ENCODE results near the gene RWDD1. TPM values are rescaled to one million over a fixed set of nuclear protein-coding genes. Genes with fewer than 3 reads are reported as not detected.
A peak's percentile ranks its signal among the peaks of the same experiment; 100 is the strongest.

Gene RWDD1, protein sequence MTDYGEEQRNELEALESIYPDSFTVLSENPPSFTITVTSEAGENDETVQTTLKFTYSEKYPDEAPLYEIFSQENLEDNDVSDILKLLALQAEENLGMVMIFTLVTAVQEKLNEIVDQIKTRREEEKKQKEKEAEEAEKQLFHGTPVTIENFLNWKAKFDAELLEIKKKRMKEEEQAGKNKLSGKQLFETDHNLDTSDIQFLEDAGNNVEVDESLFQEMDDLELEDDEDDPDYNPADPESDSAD
- total RNA-seq (2014; rRNA removed) (18.4 and 24.6 TPM in 2 replicates), Bru-seq, nascent RNA (percentile 69 among the genes with signal in this experiment), BruChase-seq, experiment 1, labeled RNA remaining after a 6-hour chase (percentile 71 among the genes with signal in this experiment), BruChase-seq, experiment 2, labeled RNA remaining after a 2-hour chase (percentile 64 among the genes with signal in this experiment)
- long read RNA-seq, full-length matches to known transcripts, result 24 of 74 reads
- long read RNA-seq, partial matches to known transcripts, result 50 of 74 reads
- long read RNA-seq, other reads (novel, unspliced or antisense), result 0 of 74 reads

DNA sequence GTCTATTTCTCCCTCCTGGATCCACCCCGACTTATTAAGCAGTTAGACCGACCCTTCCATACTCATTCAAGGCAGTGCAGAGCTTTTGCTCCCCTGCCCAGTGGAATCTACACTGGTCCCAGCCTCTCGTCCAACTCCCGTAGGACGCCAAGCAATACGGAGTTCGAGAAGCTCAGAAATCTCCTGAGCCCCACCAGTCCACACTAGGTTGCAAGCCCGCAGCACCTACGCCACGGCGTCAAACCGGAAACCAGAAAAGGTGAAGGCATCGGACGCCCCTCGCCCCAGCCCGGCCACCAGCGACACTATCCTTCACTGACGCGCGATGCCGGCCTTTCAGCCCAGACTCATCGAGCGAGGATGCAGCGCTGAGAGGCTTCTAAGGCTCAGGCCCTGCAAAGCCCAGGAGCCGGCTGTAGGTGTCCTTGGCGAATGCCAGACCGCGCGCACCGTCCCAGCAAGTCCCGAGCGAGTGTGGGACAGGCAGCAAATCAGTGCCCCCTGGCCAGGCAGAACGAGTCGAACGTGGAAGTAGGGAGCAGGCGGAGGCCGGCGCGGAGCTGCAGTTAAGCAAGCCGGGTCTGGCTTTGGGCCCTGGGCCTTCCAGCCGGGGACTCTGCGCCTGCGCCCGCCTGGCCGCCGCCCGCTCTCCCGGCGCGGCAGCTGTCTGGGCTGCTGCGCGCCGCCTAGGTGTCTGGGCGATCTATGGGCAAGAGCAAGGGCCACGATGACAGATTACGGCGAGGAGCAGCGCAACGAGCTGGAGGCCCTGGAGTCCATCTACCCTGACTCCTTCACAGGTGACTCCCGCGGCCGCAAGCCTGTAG, at the start of gene RWDD1:
Gene RWDD1, plus strand, starts transcription at position 649 of the 827 bp plus-strand sequence. Its CDS starts 79 bp downstream, at position 728.
- H3K27ac ChIP-seq (ENCODE audit: low read length), result peak within 1 kb of the TSS; percentile 53
- DNase-seq (peak; percentile 93), ATAC-seq (peak; percentile 96)
- peak within 1 kb of the TSS; percentile 95 for H3K9ac ChIP-seq (ENCODE audit: low read length)
- peak within 1 kb of the TSS; percentile 97 for H3K4me2 ChIP-seq (ENCODE audit: low read length)
- BruUV-seq (replicated peaks), result no TSS peak
- H3K79me2 ChIP-seq (ENCODE audit: low read length), result peaks cover 59% of the 10 kb centered on the region
- peak within 1 kb of the TSS; percentile 98 for H3K4me3 ChIP-seq (ENCODE audit: low read length)
- intact Hi-C loops (cut with micrococcal nuclease), result loop anchor here (2.0 kb wide), 1 partner anchor 46 kb away; the partner anchor contains the start of gene RSPH4A
- H3F3A ChIP-seq (ENCODE audit: low read length, unreplicated experiment), result no peaks in the 10 kb centered on the region
- ChIA-PET CTCF (no interaction called here), POLR2A (ENCODE audit: unreplicated experiment) (interaction anchor here (0.5 to 0.6 kb wide), 2 partner anchors 294 to 316 kb away, joined by 3 to 4 read pairs; no protein-coding TSS in a partner anchor)
- no peaks in the 10 kb centered on the region for H3K27me3 ChIP-seq (ENCODE audit: low read length)
- TF ChIP-seq EZH2 (IDR thresholded peaks at IDR 0.05; ENCODE audit: low read length, unreplicated experiment), result no peak
- no peak for TF ChIP-seq EZH2phosphoT487 (IDR thresholded peaks at IDR 0.05; ENCODE audit: borderline replicate concordance, low read length)
- TF ChIP-seq, protein P1, sequence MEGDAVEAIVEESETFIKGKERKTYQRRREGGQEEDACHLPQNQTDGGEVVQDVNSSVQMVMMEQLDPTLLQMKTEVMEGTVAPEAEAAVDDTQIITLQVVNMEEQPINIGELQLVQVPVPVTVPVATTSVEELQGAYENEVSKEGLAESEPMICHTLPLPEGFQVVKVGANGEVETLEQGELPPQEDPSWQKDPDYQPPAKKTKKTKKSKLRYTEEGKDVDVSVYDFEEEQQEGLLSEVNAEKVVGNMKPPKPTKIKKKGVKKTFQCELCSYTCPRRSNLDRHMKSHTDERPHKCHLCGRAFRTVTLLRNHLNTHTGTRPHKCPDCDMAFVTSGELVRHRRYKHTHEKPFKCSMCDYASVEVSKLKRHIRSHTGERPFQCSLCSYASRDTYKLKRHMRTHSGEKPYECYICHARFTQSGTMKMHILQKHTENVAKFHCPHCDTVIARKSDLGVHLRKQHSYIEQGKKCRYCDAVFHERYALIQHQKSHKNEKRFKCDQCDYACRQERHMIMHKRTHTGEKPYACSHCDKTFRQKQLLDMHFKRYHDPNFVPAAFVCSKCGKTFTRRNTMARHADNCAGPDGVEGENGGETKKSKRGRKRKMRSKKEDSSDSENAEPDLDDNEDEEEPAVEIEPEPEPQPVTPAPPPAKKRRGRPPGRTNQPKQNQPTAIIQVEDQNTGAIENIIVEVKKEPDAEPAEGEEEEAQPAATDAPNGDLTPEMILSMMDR (conservative IDR thresholded peaks at IDR 0.05; ENCODE audit: low read depth, low read length), result no peak
- peaks cover 17% of the 10 kb centered on the region for H3K4me1 ChIP-seq (ENCODE audit: insufficient read depth, low read length)
- H3K9me3 ChIP-seq (ENCODE audit: low read length), result no peaks in the 10 kb centered on the region
- H2AFZ ChIP-seq (ENCODE audit: low read length), result peak within 1 kb of the TSS; percentile 86
- H3K9me2 ChIP-seq (replicated peaks; ENCODE audit: low read length), result no peaks in the 10 kb centered on the region
- H4K20me1 ChIP-seq (ENCODE audit: low read length), result 0 out of 2 replicates have a peak, but pooled peaks cover 3% of the 10 kb centered on the region
- H3K36me3 ChIP-seq (ENCODE audit: low read depth, low read length), result no peaks in the 10 kb centered on the region

DNA sequence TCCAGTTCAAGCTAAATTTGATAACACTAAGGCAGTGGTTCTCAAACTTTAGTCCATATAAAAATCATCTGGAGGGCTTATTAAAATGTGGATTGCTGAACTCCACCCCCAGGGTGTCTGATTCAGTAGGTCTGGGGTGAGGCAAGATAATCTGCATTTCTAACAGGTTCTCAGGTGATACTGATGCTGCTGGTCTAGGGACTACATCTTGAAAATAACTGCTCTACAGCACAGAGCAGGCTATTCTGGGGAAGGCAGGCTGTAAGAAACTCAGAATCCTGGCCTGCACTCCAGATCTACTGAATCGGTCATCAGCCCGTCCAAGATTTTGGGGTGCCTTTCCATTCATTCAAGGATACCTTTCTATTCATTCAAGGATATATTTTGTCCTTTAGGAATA, 48.4 kb upstream of the RWDD1 start:
- DNase-seq, result no peak
- no peaks in the 10 kb centered on the region for H3K9me2 ChIP-seq (replicated peaks; ENCODE audit: low read length)
- no peaks in the 10 kb centered on the region for H3F3A ChIP-seq (ENCODE audit: low read length, unreplicated experiment)
- H3K9ac ChIP-seq (ENCODE audit: low read length), result no peak overlapping the region
- no peak overlapping the region for H3K4me2 ChIP-seq (ENCODE audit: low read length)
- no peak overlapping the region for H3K27ac ChIP-seq (ENCODE audit: low read length)
- no peaks in the 10 kb centered on the region for H3K9me3 ChIP-seq (ENCODE audit: low read length)
- no peaks in the 10 kb centered on the region for H3K79me2 ChIP-seq (ENCODE audit: low read length)
- no peaks in the 10 kb centered on the region for H3K36me3 ChIP-seq (ENCODE audit: low read depth, low read length)
- no peaks in the 10 kb centered on the region for H3K4me1 ChIP-seq (ENCODE audit: insufficient read depth, low read length)
- CTCF ChIA-PET, result no interaction called here
- POLR2A ChIA-PET (ENCODE audit: unreplicated experiment), result no interaction called here
- H3K27me3 ChIP-seq (ENCODE audit: low read length), result no peaks in the 10 kb centered on the region
- H3K4me3 ChIP-seq (ENCODE audit: low read length), result no peak overlapping the region
- H4K20me1 ChIP-seq (ENCODE audit: low read length), result no peaks in the 10 kb centered on the region
- intact Hi-C loops (cut with micrococcal nuclease), result no loop called here
- no TSS peak for BruUV-seq (replicated peaks)
- no peak for ATAC-seq
- H2AFZ ChIP-seq (ENCODE audit: low read length), result no peak overlapping the region
- TF ChIP-seq, protein P1 (conservative IDR thresholded peaks at IDR 0.05; ENCODE audit: low read depth, low read length), result no peak
- TF ChIP-seq EZH2phosphoT487 (IDR thresholded peaks at IDR 0.05; ENCODE audit: borderline replicate concordance, low read length) (no peak), EZH2 (IDR thresholded peaks at IDR 0.05; ENCODE audit: low read length, unreplicated experiment) (no peak)

All from PC-3 (cell line).